Mesenchymal stem cell (in vitro differentiated cells and primary cell): Measurements from ENCODE around the gene FOSL2.

Source experiments
- DNase-seq: peaks from one replicate; pipeline ENCODE4 v3.0.0-alpha.2; 2013
- H2AFZ ChIP-seq: one replicate; pipeline ENCODE4 v1.6.1; 2013; ENCODE audit warnings: low read depth, mild to moderate bottlenecking, control low read depth, inconsistent platforms, low read length, moderate library complexity
- H2AK5ac ChIP-seq: 2 replicates; pipeline ENCODE4 v1.6.1; 2013; ENCODE audit warnings: low read length, moderate library complexity, mild to moderate bottlenecking, inconsistent platforms; ENCODE audit not compliant: severe bottlenecking
- H2BK120ac ChIP-seq: one replicate; pipeline ENCODE4 v1.6.1; 2013; ENCODE audit warnings: low read depth, mild to moderate bottlenecking, inconsistent platforms, low read length, moderate library complexity
- H2BK12ac ChIP-seq, 2 experiments: one replicate each; pipeline ENCODE4 v1.6.1; 2013; ENCODE audit warnings: inconsistent platforms in 2 of 2, low read length in 2 of 2, mild to moderate bottlenecking in 2 of 2, moderate library complexity in 2 of 2, control low read depth in 1 of 2
- H2BK15ac ChIP-seq: one replicate; pipeline ENCODE4 v1.6.1; 2013; ENCODE audit warnings: mild to moderate bottlenecking, low read depth, inconsistent platforms; ENCODE audit not compliant: poor library complexity, severe bottlenecking
- H2BK5ac ChIP-seq: 2 replicates; pipeline ENCODE4 v1.6.1; 2013; ENCODE audit warnings: low read depth, mild to moderate bottlenecking, low read length, control low read depth, inconsistent platforms; ENCODE audit not compliant: poor library complexity, severe bottlenecking
- H3K14ac ChIP-seq, 2 experiments: one replicate each; pipeline ENCODE4 v1.6.1; 2013; ENCODE audit warnings: inconsistent platforms in 2 of 2, low read length in 2 of 2, control low read depth in 1 of 2, mild to moderate bottlenecking in 1 of 2, moderate library complexity in 1 of 2
- H3K18ac ChIP-seq, 2 experiments: one replicate each; pipeline ENCODE4 v1.6.1; 2013; ENCODE audit warnings: inconsistent platforms in 2 of 2, low read length in 2 of 2, control low read depth in 1 of 2, low read depth in 1 of 2, mild to moderate bottlenecking in 1 of 2
- H3K23ac ChIP-seq, 2 experiments: one replicate each; pipeline ENCODE4 v1.6.1; 2013; ENCODE audit warnings: inconsistent platforms in 2 of 2, low read length in 2 of 2, mild to moderate bottlenecking in 2 of 2, moderate library complexity in 2 of 2, control low read depth in 1 of 2
- H3K27ac ChIP-seq: 2 replicates; pipeline ENCODE4 v1.5.1; 2013; ENCODE audit warnings: mild to moderate bottlenecking, moderate library complexity, low read length, control low read depth, inconsistent platforms; ENCODE audit not compliant: poor library complexity, severe bottlenecking
- H3K27me3 ChIP-seq, 2 experiments: 2 replicates each; pipeline versions ENCODE4 v1.6.1 to v1.7.0; 2013; ENCODE audit warnings: low read length in 2 of 2, mild to moderate bottlenecking in 2 of 2, moderate library complexity in 2 of 2, control low read depth in 1 of 2, inconsistent platforms in 1 of 2; ENCODE audit not compliant: control insufficient read depth in 1 of 2, insufficient read depth in 1 of 2
- H3K36me3 ChIP-seq, 2 experiments: 2 replicates each; pipeline versions ENCODE4 v1.6.1 to v1.7.0; 2013; ENCODE audit warnings: low read length in 2 of 2, control low read depth in 1 of 2, inconsistent platforms in 1 of 2, low read depth in 1 of 2, mild to moderate bottlenecking in 1 of 2; ENCODE audit not compliant: insufficient read depth in 2 of 2, control insufficient read depth in 1 of 2
- H3K4ac ChIP-seq, 2 experiments: one replicate each; pipeline ENCODE4 v1.6.1; 2013; ENCODE audit warnings: inconsistent platforms in 2 of 2, low read length in 2 of 2, mild to moderate bottlenecking in 2 of 2, moderate library complexity in 2 of 2, control low read depth in 1 of 2, low read depth in 1 of 2
- H3K4me1 ChIP-seq: 2 replicates; pipeline ENCODE4 v1.6.1; 2013; ENCODE audit warnings: low read depth, low read length, control low read depth; ENCODE audit not compliant: control insufficient read depth, insufficient read depth
- H3K4me2 ChIP-seq: 2 replicates; pipeline ENCODE4 v1.6.1; 2013; ENCODE audit warnings: low read length, mild to moderate bottlenecking, inconsistent platforms; ENCODE audit not compliant: poor library complexity, severe bottlenecking
- H3K4me3 ChIP-seq, 2 experiments: 2 replicates each; pipeline versions ENCODE4 v1.5.1 to v1.7.0; 2013; ENCODE audit warnings: low read length in 2 of 2, mild to moderate bottlenecking in 2 of 2, control low read depth in 1 of 2, low read depth in 1 of 2; ENCODE audit not compliant: insufficient read depth in 1 of 2
- H3K79me1 ChIP-seq: replicated peaks from 2 replicates; pipeline ENCODE4 v1.6.1; 2013; ENCODE audit warnings: mild to moderate bottlenecking, control low read depth, low read length, inconsistent platforms; ENCODE audit not compliant: poor library complexity, severe bottlenecking
- H3K9ac ChIP-seq: 2 replicates; pipeline ENCODE4 v1.7.0; 2013; ENCODE audit warnings: mild to moderate bottlenecking, low read length, moderate library complexity
- H3K9me3 ChIP-seq: 2 replicates; pipeline ENCODE4 v1.7.0; 2013; ENCODE audit warnings: mild to moderate bottlenecking, low read length; ENCODE audit not compliant: control insufficient read depth
- H4K8ac ChIP-seq: one replicate; pipeline ENCODE4 v1.6.1; 2013; ENCODE audit warnings: inconsistent platforms, mild to moderate bottlenecking, low read length, moderate library complexity
- H4K91ac ChIP-seq: one replicate; pipeline ENCODE4 v1.6.1; 2013; ENCODE audit warnings: mild to moderate bottlenecking, low read length, inconsistent platforms
- WGBS: methylation state at CpG from one replicate; pipeline ENCODE4 v1.1.7; 2013; ENCODE audit warnings: mixed read lengths; 5-methylcytosine and 5-hydroxymethylcytosine counted together

FOSL2 gene

GRCh38 chr2:28414583-28414982 is 21.9 kb downstream of the FOSL2 start:
- Histone ChIP-seq H4K8ac (no peak overlapping the region), H4K91ac (no peak overlapping the region), H2AFZ (no peak overlapping the region), H2BK120ac (no peak overlapping the region), H3K79me1 (peaks cover 19% of the 10 kb centered on the region), H3K4me1 (peaks cover 39% of the 10 kb centered on the region), H3K4me2 (no peak overlapping the region), H3K18ac (no peak overlapping the region), H3K9ac (peak overlapping the region; percentile 65), H3K36me3 (peaks cover 60 to 98% of the 10 kb centered on the region in 2 experiments), H3K27ac (no peak overlapping the region), H3K23ac (no peak overlapping the region), H2AK5ac (no peak overlapping the region), H2BK12ac (no peak overlapping the region), H3K4me3 (no peak overlapping the region), H3K9me3 (no peaks in the 10 kb centered on the region), H2BK5ac (no peak overlapping the region), H2BK15ac (no peak overlapping the region), H3K27me3 (no peaks in the 10 kb centered on the region), H3K4ac (no peak overlapping the region), H3K14ac (no peak overlapping the region)
- WGBS: 80% methylated on average over 5 of the region's 5 CpGs
- DNase-seq: no peak

DNA sequence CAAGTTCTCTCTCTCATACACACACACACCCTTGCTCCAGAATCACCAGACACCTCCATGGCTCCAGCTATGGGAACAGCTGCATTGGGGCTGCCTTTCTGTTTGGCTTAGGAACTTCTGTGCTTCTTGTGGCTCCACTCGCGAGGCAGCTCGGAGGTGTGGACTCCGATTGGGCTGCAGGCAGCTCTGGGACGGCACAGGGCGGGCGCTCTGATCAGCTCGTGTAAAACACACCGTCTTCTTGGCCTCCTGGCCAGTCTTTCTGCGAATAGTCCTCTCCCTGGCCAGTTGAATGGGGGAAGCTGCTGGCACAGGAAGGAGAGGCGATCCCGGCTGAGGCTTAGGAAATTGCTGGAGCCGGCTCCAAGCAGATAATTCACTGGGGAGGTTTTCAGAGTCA is 22.4 kb downstream of the FOSL2 start:
- no peak overlapping the region for H4K91ac ChIP-seq
- peak overlapping the region; percentile 65 for H3K9ac ChIP-seq
- H3K27ac ChIP-seq: no peak overlapping the region
- peaks cover 56 to 98% of the 10 kb centered on the region in 2 experiments for H3K36me3 ChIP-seq
- H3K79me1 ChIP-seq: peaks cover 24% of the 10 kb centered on the region
- H2BK12ac ChIP-seq: no peak overlapping the region
- no peaks in the 10 kb centered on the region for H3K9me3 ChIP-seq
- no peak overlapping the region for H4K8ac ChIP-seq
- WGBS: 88% methylated on average over 13 of the region's 13 CpGs
- H2BK15ac ChIP-seq: no peak overlapping the region
- no peaks in the 10 kb centered on the region for H3K27me3 ChIP-seq
- no peak overlapping the region for H3K14ac ChIP-seq
- no peak overlapping the region for H2AFZ ChIP-seq
- no peak overlapping the region for H2BK120ac ChIP-seq
- H3K23ac ChIP-seq: no peak overlapping the region
- DNase-seq: no peak
- no peak overlapping the region for H3K4me2 ChIP-seq
- H2AK5ac ChIP-seq: no peak overlapping the region
- no peak overlapping the region for H3K4ac ChIP-seq
- H2BK5ac ChIP-seq: no peak overlapping the region
- H3K18ac ChIP-seq: no peak overlapping the region
- peaks cover 39% of the 10 kb centered on the region for H3K4me1 ChIP-seq
- no peak overlapping the region for H3K4me3 ChIP-seq

GRCh38 chr2:28415715-28416114 is 23.1 kb downstream of the FOSL2 start:
- no peak overlapping the region for H2BK12ac ChIP-seq
- WGBS: 94% methylated on average over 3 of the region's 3 CpGs
- peaks cover 34% of the 10 kb centered on the region for H3K4me1 ChIP-seq
- peaks cover 24% of the 10 kb centered on the region for H3K79me1 ChIP-seq
- no peak overlapping the region for H2AK5ac ChIP-seq
- H3K4me3 ChIP-seq: no peak overlapping the region
- H3K36me3 ChIP-seq: peaks cover 53 to 96% of the 10 kb centered on the region in 2 experiments
- DNase-seq: no peak
- H3K4me2 ChIP-seq: no peak overlapping the region
- no peak overlapping the region for H3K4ac ChIP-seq
- no peaks in the 10 kb centered on the region for H3K27me3 ChIP-seq
- no peak overlapping the region for H4K91ac ChIP-seq
- no peaks in the 10 kb centered on the region for H3K9me3 ChIP-seq
- no peak overlapping the region for H3K18ac ChIP-seq
- no peak overlapping the region for H4K8ac ChIP-seq
- H2BK120ac ChIP-seq: no peak overlapping the region
- no peak overlapping the region for H3K27ac ChIP-seq
- peak overlapping the region; percentile 65 for H3K9ac ChIP-seq
- no peak overlapping the region for H3K23ac ChIP-seq
- no peak overlapping the region for H2AFZ ChIP-seq
- H3K14ac ChIP-seq: no peak overlapping the region
- no peak overlapping the region for H2BK15ac ChIP-seq
- no peak overlapping the region for H2BK5ac ChIP-seq

GRCh38 chr2:28419003-28419402 is 26.3 kb downstream of the FOSL2 start:
- Histone ChIP-seq H2AK5ac (no peak overlapping the region), H3K4me3 (no peak overlapping the region)

More at GRCh38 chr2:28419003-28419402, 26.3 kb downstream of the FOSL2 start:
- Histone ChIP-seq H3K27me3 (no peaks in the 10 kb centered on the region), H2AFZ (no peak overlapping the region), H3K9me3 (no peaks in the 10 kb centered on the region), H3K79me1 (peaks cover 13% of the 10 kb centered on the region), H2BK15ac (no peak overlapping the region), H4K91ac (no peak overlapping the region), H3K36me3 (peaks cover 26 to 72% of the 10 kb centered on the region in 2 experiments), H3K14ac (no peak overlapping the region), H3K18ac (no peak overlapping the region), H2BK5ac (no peak overlapping the region), H3K4me1 (peaks cover 24% of the 10 kb centered on the region), H2BK12ac (no peak overlapping the region), H3K4me2 (no peak overlapping the region), H3K9ac (no peak overlapping the region), H3K27ac (no peak overlapping the region), H4K8ac (no peak overlapping the region), H2BK120ac (no peak overlapping the region), H3K23ac (no peak overlapping the region), H3K4ac (no peak overlapping the region)
- no peak for DNase-seq
- 92% methylated on average over 2 of the region's 3 CpGs for WGBS
